ENCODE measurements around the gene RAB11FIP5. TPM values are rescaled to one million over a fixed set of nuclear protein-coding genes. Genes with fewer than 3 reads are reported as not detected.

RAB11FIP5 gene
- total and polyA plus RNA-seq, 2 donors (not counting 3 experiments of a cell fraction or from before 2014, with no cell fraction given): 36.6 to 47.0 TPM

DNA sequence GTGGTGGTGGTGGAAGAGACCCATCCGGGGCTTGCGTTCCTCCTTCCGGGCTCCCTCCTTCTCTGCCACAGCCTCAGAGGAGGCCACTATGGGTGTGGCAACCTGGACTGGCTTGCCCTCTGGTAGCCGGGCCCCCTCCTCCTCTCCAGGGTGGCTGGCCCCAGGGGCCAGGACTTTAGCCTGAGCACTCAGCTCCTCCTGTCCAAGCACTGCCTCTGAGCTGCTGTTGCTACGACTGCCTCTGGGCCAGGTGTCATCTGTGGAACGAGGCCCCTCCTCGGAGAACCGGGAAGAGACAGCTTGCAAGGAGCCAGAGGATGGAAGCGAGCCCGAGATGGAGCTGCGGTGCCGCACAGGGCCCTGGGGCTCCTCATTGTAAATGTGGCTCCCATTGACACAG lies 24.5 kb downstream of the RAB11FIP5 start:
- Histone ChIP-seq H3K9ac (replicated peaks; ENCODE audit: extremely low read depth, insufficient read depth, low read length) (no peak overlapping the region), H3K4me2 (ENCODE audit: insufficient read depth, low read length) (no peak overlapping the region), H3K9me3 (replicated peaks; ENCODE audit: control insufficient read depth, insufficient read depth, low read length) (no peaks in the 10 kb centered on the region), H3K9me1 (replicated peaks; ENCODE audit: control insufficient read depth, extremely low read depth, insufficient read depth, low read length) (no peaks in the 10 kb centered on the region), H3K27ac (ENCODE audit: insufficient read depth, low read depth, low read length) (no peak overlapping the region), H4K20me1 (replicated peaks; ENCODE audit: control insufficient read depth, extremely low read depth, insufficient read depth, low read length) (no peaks in the 10 kb centered on the region), H3K79me2 (ENCODE audit: control insufficient read depth, insufficient read depth, low read length) (peaks cover 66% of the 10 kb centered on the region), H3K4me1 (ENCODE audit: control insufficient read depth, extremely low read depth, insufficient read depth, low read length) (peaks cover 42% of the 10 kb centered on the region), H3K36me3 (ENCODE audit: control insufficient read depth in 2 of 2, extremely low read depth in 1 of 2, insufficient read depth in 2 of 2, low read length in 2 of 2) (peaks cover 3 to 27% of the 10 kb centered on the region in 2 experiments), H3K4me3 (replicated peaks in 1 of 3; ENCODE audit: insufficient read depth in 1 of 3, low read depth in 1 of 3, low read length in 3 of 3) (no peak overlapping the region), H2AFZ (ENCODE audit: low read depth, low read length) (no peak overlapping the region), H3K27me3 (ENCODE audit: control insufficient read depth in 2 of 2, insufficient read depth in 2 of 2, low read length in 2 of 2) (no peaks in the 10 kb centered on the region)
- no peak for FAIRE-seq
- dilution Hi-C loops (cut with MboI; ENCODE audit: extremely low pct_ligation_motif_present, low sequenced_read_pairs) (no loop called here), intact Hi-C loops (cut with micrococcal nuclease) (no loop called here)
- DNase-seq (ENCODE audit: low read depth, low spot score): no peak
- ChIA-PET POLR2A (no interaction called here), CTCF (interaction anchor here (1.6 to 7.9 kb wide), 5 partner anchors 24 to 195 kb away, joined by 3 to 208 read pairs (median 58); partner anchors contain the start of gene RAB11FIP5)
- BruUV-seq (replicated peaks): no TSS peak
- no peak for TF ChIP-seq MYC (IDR thresholded peaks at IDR 0.05; ENCODE audit: low read depth, low read length)
- TF ChIP-seq POLR2A (IDR thresholded peaks at IDR 0.05; ENCODE audit: low read depth, low read length): no peak
- TF ChIP-seq CTCF (IDR thresholded peaks at IDR 0.05; ENCODE audit: extremely low read depth in 1 of 2, insufficient read depth in 1 of 2, low read depth in 1 of 2, low read length in 2 of 2): no peak
- TF ChIP-seq GATA2 (IDR thresholded peaks at IDR 0.05; ENCODE audit: insufficient read depth, insufficient read length, low read depth, low read length): no peak
- no peak for TF ChIP-seq POLR2AphosphoS5 (IDR thresholded peaks at IDR 0.05; ENCODE audit: insufficient read depth, low read depth, low read length)
- no peak for TF ChIP-seq MAX (IDR thresholded peaks at IDR 0.05; ENCODE audit: insufficient read depth, insufficient read length)
- no peak for TF ChIP-seq JUN (IDR thresholded peaks at IDR 0.05; ENCODE audit: borderline replicate concordance, insufficient read depth, insufficient read length, low read depth)
- no peak for TF ChIP-seq FOS (IDR thresholded peaks at IDR 0.05; ENCODE audit: borderline replicate concordance, insufficient read depth, low read length)
- TF ChIP-seq EZH2 (IDR thresholded peaks at IDR 0.05; ENCODE audit: borderline replicate concordance, low read depth, low read length, severe bottlenecking): no peak
